Measurements from ENCODE around the gene TUBGCP5. TPM values are rescaled to one million over a fixed set of nuclear protein-coding genes. Genes with fewer than 3 reads are reported as not detected.

The TUBGCP5 gene
- total and polyA plus RNA-seq, 2 donors (not counting 1 experiment from before 2014, with no cell fraction given), result 11.0 to 23.1 TPM

DNA sequence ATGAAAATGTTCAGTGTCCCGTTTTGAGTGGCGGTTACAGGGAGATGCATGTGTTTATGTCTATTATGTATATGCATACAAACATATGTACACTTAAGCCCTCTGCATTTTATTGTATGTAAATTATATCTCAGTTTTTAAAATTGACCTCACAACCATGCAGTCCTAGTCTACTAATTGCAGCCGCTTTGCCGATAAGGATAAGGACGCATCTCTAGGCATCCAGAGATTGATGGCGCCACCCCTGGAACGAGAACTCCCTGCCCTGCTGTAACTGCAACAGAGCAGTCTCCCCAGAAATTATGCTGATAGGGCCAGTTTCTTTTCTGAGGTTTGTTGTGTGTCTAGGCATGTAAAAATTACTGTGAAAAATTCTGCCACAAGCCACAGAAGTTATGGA is 40.4 kb upstream of the TUBGCP5 start:
- Histone ChIP-seq H3K4me3 (ENCODE audit: control extremely low read depth in 1 of 5, extremely low read depth in 1 of 5, insufficient read depth in 1 of 5, low read depth in 2 of 5, low read length in 4 of 5) (no peak overlapping the region), H3K9ac (ENCODE audit: low read length) (no peak overlapping the region), H3K4me2 (replicated peaks; ENCODE audit: low read depth, low read length, poor library complexity, severe bottlenecking) (no peak overlapping the region), H4K20me1 (ENCODE audit: control insufficient read depth, insufficient read depth, low read length, poor library complexity, severe bottlenecking) (no peaks in the 10 kb centered on the region), H3K4me1 (ENCODE audit: control insufficient read depth in 2 of 2, insufficient read depth in 2 of 2, low read length in 2 of 2) (no peaks in the 10 kb centered on the region), H3K36me3 (replicated peaks in 1 of 2; ENCODE audit: control extremely low read depth in 1 of 2, control insufficient read depth in 1 of 2, extremely low read depth in 1 of 2, insufficient read depth in 2 of 2, low read length in 1 of 2) (no peaks in the 10 kb centered on the region), H3K9me3 (ENCODE audit: control extremely low read depth in 1 of 3, control insufficient read depth in 2 of 3, insufficient read depth in 1 of 3, low read length in 2 of 3) (no peaks in the 10 kb centered on the region), H3K27me3 (replicated peaks in 1 of 4; ENCODE audit: control extremely low read depth in 1 of 4, control insufficient read depth in 3 of 4, insufficient read depth in 4 of 4, low read length in 3 of 4) (peaks cover 0 to 6% (median 0%) of the 10 kb centered on the region in 4 experiments), H3K27ac (ENCODE audit: low read length in 2 of 2) (no peak overlapping the region), H2AFZ (ENCODE audit: insufficient read depth, low read depth, low read length, poor library complexity, severe bottlenecking) (no peak overlapping the region), H3K79me2 (ENCODE audit: control insufficient read depth, insufficient read depth, low read length) (no peaks in the 10 kb centered on the region)
- WGBS (ENCODE audit: insufficient coverage), result 88% methylated on average over 3 of the region's 7 CpGs
- Mint-ChIP-seq H3K4me3 (no peak overlapping the region), H3K4me1 (no peaks in the 10 kb centered on the region), H3K9me3 (ENCODE audit: insufficient read depth) (no peaks in the 10 kb centered on the region), H3K27ac (no peak overlapping the region), H3K27me3 (peaks cover 6% of the 10 kb centered on the region)
- CTCF ChIA-PET, result no interaction called here
- DNase-seq, result no peak
- ATAC-seq (ENCODE audit: low read depth), result no peak
- POLR2A ChIA-PET, result no interaction called here
- TF ChIP-seq, protein P1, sequence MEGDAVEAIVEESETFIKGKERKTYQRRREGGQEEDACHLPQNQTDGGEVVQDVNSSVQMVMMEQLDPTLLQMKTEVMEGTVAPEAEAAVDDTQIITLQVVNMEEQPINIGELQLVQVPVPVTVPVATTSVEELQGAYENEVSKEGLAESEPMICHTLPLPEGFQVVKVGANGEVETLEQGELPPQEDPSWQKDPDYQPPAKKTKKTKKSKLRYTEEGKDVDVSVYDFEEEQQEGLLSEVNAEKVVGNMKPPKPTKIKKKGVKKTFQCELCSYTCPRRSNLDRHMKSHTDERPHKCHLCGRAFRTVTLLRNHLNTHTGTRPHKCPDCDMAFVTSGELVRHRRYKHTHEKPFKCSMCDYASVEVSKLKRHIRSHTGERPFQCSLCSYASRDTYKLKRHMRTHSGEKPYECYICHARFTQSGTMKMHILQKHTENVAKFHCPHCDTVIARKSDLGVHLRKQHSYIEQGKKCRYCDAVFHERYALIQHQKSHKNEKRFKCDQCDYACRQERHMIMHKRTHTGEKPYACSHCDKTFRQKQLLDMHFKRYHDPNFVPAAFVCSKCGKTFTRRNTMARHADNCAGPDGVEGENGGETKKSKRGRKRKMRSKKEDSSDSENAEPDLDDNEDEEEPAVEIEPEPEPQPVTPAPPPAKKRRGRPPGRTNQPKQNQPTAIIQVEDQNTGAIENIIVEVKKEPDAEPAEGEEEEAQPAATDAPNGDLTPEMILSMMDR (IDR thresholded peaks at IDR 0.05), result no peak
- no peak for TF ChIP-seq EZH2 (IDR thresholded peaks at IDR 0.05; ENCODE audit: borderline replicate concordance, insufficient read depth, low read depth, low read length, poor library complexity, severe bottlenecking)
- intact Hi-C loops (cut with micrococcal nuclease), result loop anchor here (2.0 kb wide), 1 partner anchor 15 kb away; no protein-coding TSS in a partner anchor

DNA sequence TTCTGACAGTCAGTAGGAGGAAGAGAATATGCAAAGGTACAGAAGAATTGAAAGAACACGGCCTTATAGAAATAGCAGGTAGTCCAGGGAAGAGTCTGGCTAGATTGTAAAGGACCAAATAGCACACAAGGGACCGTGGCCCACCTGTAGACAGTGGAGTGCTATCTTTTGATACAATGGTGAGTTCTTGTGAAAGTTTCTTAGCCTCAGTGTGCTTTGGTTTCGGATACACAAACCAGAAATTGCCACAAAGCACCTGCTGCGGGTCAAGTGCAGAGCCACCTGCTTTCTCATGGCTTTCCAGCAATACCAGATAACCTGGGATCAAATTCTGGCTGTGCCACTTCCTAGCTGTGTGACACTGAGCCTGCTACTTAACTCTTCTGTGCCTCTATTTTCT is 36.6 kb upstream of the TUBGCP5 start:
- no peaks in the 10 kb centered on the region for H3K9me3 Mint-ChIP-seq (ENCODE audit: insufficient read depth)
- H3K27ac Mint-ChIP-seq, result no peak overlapping the region
- Histone ChIP-seq H3K27ac (ENCODE audit: low read length in 2 of 2) (no peak overlapping the region), H3K9ac (ENCODE audit: low read length) (no peak overlapping the region), H3K27me3 (replicated peaks in 1 of 4; ENCODE audit: control extremely low read depth in 1 of 4, control insufficient read depth in 3 of 4, insufficient read depth in 4 of 4, low read length in 3 of 4) (peaks cover 0 to 9% (median 0%) of the 10 kb centered on the region in 4 experiments), H3K79me2 (ENCODE audit: control insufficient read depth, insufficient read depth, low read length) (no peaks in the 10 kb centered on the region), H3K4me3 (ENCODE audit: control extremely low read depth in 1 of 5, extremely low read depth in 1 of 5, insufficient read depth in 1 of 5, low read depth in 2 of 5, low read length in 4 of 5) (no peak overlapping the region), H4K20me1 (ENCODE audit: control insufficient read depth, insufficient read depth, low read length, poor library complexity, severe bottlenecking) (no peaks in the 10 kb centered on the region), H3K9me3 (ENCODE audit: control extremely low read depth in 1 of 3, control insufficient read depth in 2 of 3, insufficient read depth in 1 of 3, low read length in 2 of 3) (no peaks in the 10 kb centered on the region), H2AFZ (ENCODE audit: insufficient read depth, low read depth, low read length, poor library complexity, severe bottlenecking) (no peak overlapping the region), H3K4me1 (ENCODE audit: control insufficient read depth in 2 of 2, insufficient read depth in 2 of 2, low read length in 2 of 2) (no peaks in the 10 kb centered on the region), H3K4me2 (replicated peaks; ENCODE audit: low read depth, low read length, poor library complexity, severe bottlenecking) (no peak overlapping the region), H3K36me3 (replicated peaks in 1 of 2; ENCODE audit: control extremely low read depth in 1 of 2, control insufficient read depth in 1 of 2, extremely low read depth in 1 of 2, insufficient read depth in 2 of 2, low read length in 1 of 2) (no peaks in the 10 kb centered on the region)
- ATAC-seq (ENCODE audit: low read depth) (no peak), DNase-seq (no peak)
- H3K27me3 Mint-ChIP-seq, result peaks cover 15% of the 10 kb centered on the region
- no peak overlapping the region for H3K4me3 Mint-ChIP-seq
- ChIA-PET CTCF (no interaction called here), POLR2A (no interaction called here)
- intact Hi-C loops (cut with micrococcal nuclease), result no loop called here
- 76% methylated on average over 4 of the region's 4 CpGs for WGBS (ENCODE audit: insufficient coverage)
- TF ChIP-seq, protein P1 (IDR thresholded peaks at IDR 0.05), result no peak
- no peak for TF ChIP-seq EZH2 (IDR thresholded peaks at IDR 0.05; ENCODE audit: borderline replicate concordance, insufficient read depth, low read depth, low read length, poor library complexity, severe bottlenecking)
- H3K4me1 Mint-ChIP-seq, result no peaks in the 10 kb centered on the region

All from B cell (primary cell).